H9 (cell line): ENCODE measurements around the gene NKAIN1. TPM values are rescaled to one million over a fixed set of nuclear protein-coding genes. Genes with fewer than 3 reads are reported as not detected.

Experiments used
- DNase-seq: peaks from one replicate; pipeline ENCODE4 v3.0.0-alpha.2; 2017
- H2AFZ ChIP-seq: one replicate; pipeline ENCODE4 v1.6.1; 2013; ENCODE audit warnings: mild to moderate bottlenecking, low read length, control low read depth, moderate library complexity
- H2AK5ac ChIP-seq: 2 replicates; pipeline ENCODE4 v1.6.1; 2013; ENCODE audit warnings: low read length, control low read depth, mixed read lengths; ENCODE audit not compliant: insufficient read length
- H2BK120ac ChIP-seq: one replicate; pipeline ENCODE4 v1.6.1; 2013; ENCODE audit warnings: low read depth, mild to moderate bottlenecking, low read length, control low read depth, inconsistent platforms; ENCODE audit not compliant: poor library complexity, severe bottlenecking
- H2BK12ac ChIP-seq: 2 replicates; pipeline ENCODE4 v1.6.1; 2013; ENCODE audit warnings: low read length, control low read depth, mixed read lengths, low read depth; ENCODE audit not compliant: insufficient read length
- H2BK15ac ChIP-seq: 2 replicates; pipeline ENCODE4 v1.6.1; 2013; ENCODE audit warnings: low read depth, low read length, control low read depth
- H2BK20ac ChIP-seq: one replicate; pipeline ENCODE4 v1.6.1; 2013; ENCODE audit warnings: low read depth, mild to moderate bottlenecking, low read length, control low read depth, inconsistent platforms; ENCODE audit not compliant: poor library complexity, severe bottlenecking
- H2BK5ac ChIP-seq: 2 replicates; pipeline ENCODE4 v1.6.1; 2013; ENCODE audit warnings: low read length, control low read depth, mixed read lengths; ENCODE audit not compliant: insufficient read length
- H3K14ac ChIP-seq: 2 replicates; pipeline ENCODE4 v1.6.1; 2013; ENCODE audit warnings: low read length, control low read depth; ENCODE audit not compliant: insufficient read depth
- H3K18ac ChIP-seq: 2 replicates; pipeline ENCODE4 v1.6.1; 2013; ENCODE audit warnings: low read depth, mild to moderate bottlenecking, mixed read lengths, low read length, control low read depth; ENCODE audit not compliant: insufficient read length
- H3K23ac ChIP-seq: 2 replicates; pipeline ENCODE4 v1.6.1; 2013; ENCODE audit warnings: low read length, control low read depth, mixed read lengths, low read depth; ENCODE audit not compliant: insufficient read length
- H3K23me2 ChIP-seq: 2 replicates; pipeline ENCODE4 v1.6.1; 2013; ENCODE audit warnings: low read depth, mild to moderate bottlenecking, mixed read lengths, low read length, control low read depth; ENCODE audit not compliant: insufficient read length, poor library complexity, severe bottlenecking
- H3K27ac ChIP-seq: 2 replicates; pipeline ENCODE4 v1.5.1; 2013; ENCODE audit warnings: low read length, control low read depth, mixed read lengths, low read depth; ENCODE audit not compliant: insufficient read length
- H3K27me3 ChIP-seq: 2 replicates; pipeline ENCODE4 v1.6.1; 2013; ENCODE audit warnings: low read length, control low read depth, inconsistent platforms; ENCODE audit not compliant: insufficient read depth
- H3K4ac ChIP-seq: 2 replicates; pipeline ENCODE4 v1.6.1; 2013; ENCODE audit warnings: low read depth, mild to moderate bottlenecking, control low read depth, inconsistent platforms, low read length, moderate library complexity
- H3K4me1 ChIP-seq: 2 replicates; pipeline ENCODE4 v1.6.1; 2013; ENCODE audit warnings: low read length, control low read depth, inconsistent platforms; ENCODE audit not compliant: insufficient read depth
- H3K4me2 ChIP-seq: 2 replicates; pipeline ENCODE4 v1.6.1; 2013; ENCODE audit warnings: low read length, control low read depth, mixed read lengths; ENCODE audit not compliant: insufficient read length, insufficient read depth
- H3K56ac ChIP-seq: 2 replicates; pipeline ENCODE4 v1.6.1; 2013; ENCODE audit warnings: low read depth, mild to moderate bottlenecking, mixed read lengths, low read length, control low read depth; ENCODE audit not compliant: insufficient read length
- H3K79me1 ChIP-seq: 2 replicates; pipeline ENCODE4 v1.6.1; 2013; ENCODE audit warnings: low read depth, mild to moderate bottlenecking, moderate library complexity, low read length, control low read depth, inconsistent platforms; ENCODE audit not compliant: insufficient read depth, poor library complexity, severe bottlenecking
- H3K79me2 ChIP-seq: 2 replicates; pipeline ENCODE4 v1.6.1; 2013; ENCODE audit warnings: low read length, control low read depth, inconsistent platforms; ENCODE audit not compliant: insufficient read depth
- H3K9ac ChIP-seq: 2 replicates; pipeline ENCODE4 v1.6.1; 2013; ENCODE audit warnings: low read length, control low read depth, mixed read lengths; ENCODE audit not compliant: insufficient read length; ENCODE audit errors: extremely low read depth
- H3K9me3 ChIP-seq: one replicate; pipeline ENCODE4 v1.6.1; 2013; ENCODE audit warnings: low read depth, low read length, inconsistent platforms; ENCODE audit not compliant: control insufficient read depth
- H3T11ph ChIP-seq: one replicate; pipeline ENCODE4 v1.6.1; 2013; ENCODE audit warnings: mild to moderate bottlenecking, low read length, control low read depth, inconsistent platforms
- H4K20me1 ChIP-seq: one replicate; pipeline ENCODE4 v1.6.1; 2013; ENCODE audit not compliant: control insufficient read depth, insufficient read length, insufficient read depth
- H4K5ac ChIP-seq: 2 replicates; pipeline ENCODE4 v1.6.1; 2013; ENCODE audit warnings: low read depth, mild to moderate bottlenecking, mixed read lengths, low read length, control low read depth; ENCODE audit not compliant: insufficient read length
- H4K8ac ChIP-seq: replicated peaks from 2 replicates; pipeline ENCODE4 v1.6.1; 2013; ENCODE audit warnings: low read length, control low read depth, mixed read lengths, low read depth; ENCODE audit not compliant: insufficient read length
- H4K91ac ChIP-seq: 2 replicates; pipeline ENCODE4 v1.6.1; 2013; ENCODE audit warnings: low read depth, mild to moderate bottlenecking, moderate library complexity, mixed read lengths, low read length, control low read depth; ENCODE audit not compliant: insufficient read length
- H3K27ac Mint-ChIP-seq, 3 experiments: 2 replicates in 2 of 3; 3 replicates in 1 of 3; pipeline ENCODE4 v1.8.0; 2020 to 2021; ENCODE audit warnings: mixed read lengths in 3 of 3, mild to moderate bottlenecking in 1 of 3, moderate library complexity in 1 of 3
- H3K27me3 Mint-ChIP-seq: 2 replicates; pipeline ENCODE4 v1.8.0; 2021; ENCODE audit warnings: low read depth, mild to moderate bottlenecking, moderate library complexity, mixed read lengths
- H3K36me3 Mint-ChIP-seq, 3 experiments: 2 replicates in 2 of 3; 3 replicates in 1 of 3; pipeline ENCODE4 v1.8.0; 2020 to 2021; ENCODE audit warnings: low read depth in 3 of 3, mixed read lengths in 3 of 3; ENCODE audit not compliant: insufficient read depth in 1 of 3
- H3K4me1 Mint-ChIP-seq, 2 experiments: 2 replicates each; pipeline ENCODE4 v1.8.0; 2020; ENCODE audit warnings: mixed read lengths in 2 of 2
- H3K4me3 Mint-ChIP-seq, 2 experiments: 2 replicates in 1 of 2; 3 replicates in 1 of 2; pipeline ENCODE4 v1.8.0; 2020 to 2021; ENCODE audit warnings: mild to moderate bottlenecking in 2 of 2, mixed read lengths in 2 of 2, moderate library complexity in 1 of 2
- H3K9me3 Mint-ChIP-seq, 2 experiments: 2 replicates in 1 of 2; 3 replicates in 1 of 2; pipeline ENCODE4 v1.8.0; 2020; ENCODE audit warnings: mild to moderate bottlenecking in 2 of 2, mixed read lengths in 2 of 2, moderate library complexity in 1 of 2
- CTCF ChIP-seq: fragments of 200-600 bp; sonication (generic); conservative IDR thresholded peaks from 3 replicates; pipeline ENCODE4 v1.8.0; 2021; ENCODE audit warnings: antibody characterized with exemption, mild to moderate bottlenecking
- WGBS: extraction: QIAGEN DNeasy Blood & Tissue Kit; methylation state at CpG from one replicate; pipeline ENCODE4 v1.1.7; 2013; ENCODE audit warnings: missing lambda C conversion rate, low lambda C conversion rate, mixed read lengths; ENCODE audit not compliant: insufficient read length; ENCODE audit errors: extremely low coverage; 5-methylcytosine and 5-hydroxymethylcytosine counted together
- total RNA-seq: library from RNA; stranded (reverse); gene quantifications from 2 replicates; pipeline ENCODE4 v1.2.1, GENCODE V29; 2021

NKAIN1 gene
- total RNA-seq, 1 experiment from 2014 or later, result 25.6 TPM

- no peaks in the 10 kb centered on the region for H3K79me2 ChIP-seq
- H3K23me2 ChIP-seq, result no peaks in the 10 kb centered on the region
- H3T11ph ChIP-seq, result no peak overlapping the region
- H4K91ac ChIP-seq, result no peak overlapping the region
- H3K4ac ChIP-seq, result no peak overlapping the region
- no peak for TF ChIP-seq CTCF
- H3K27me3 ChIP-seq, result no peaks in the 10 kb centered on the region
- H3K4me2 ChIP-seq, result no peak overlapping the region
- H3K23ac ChIP-seq, result no peak overlapping the region
- peaks cover 35 to 93% (median 75%) of the 10 kb centered on the region in 3 experiments; a peak in 6 of 7 replicates for H3K36me3 Mint-ChIP-seq
- no peak overlapping the region for H2AFZ ChIP-seq
- no peak overlapping the region for H2BK12ac ChIP-seq
- H2BK15ac ChIP-seq, result no peak overlapping the region
- no peaks in the 10 kb centered on the region for H3K79me1 ChIP-seq
- no peak overlapping the region for H4K5ac ChIP-seq
- H3K27ac Mint-ChIP-seq, result no peak overlapping the region
- no CpG with 5 or more reads among the region's 1 CpG for WGBS
- H3K27ac ChIP-seq, result no peak overlapping the region
- H3K9me3 Mint-ChIP-seq, result no peaks in the 10 kb centered on the region
- H3K18ac ChIP-seq, result no peak overlapping the region
- H3K4me1 Mint-ChIP-seq, result no peaks in the 10 kb centered on the region
- no peaks in the 10 kb centered on the region for H3K9me3 ChIP-seq
- no peak overlapping the region for H2BK5ac ChIP-seq
- no peak overlapping the region for H3K9ac ChIP-seq
- H3K27me3 Mint-ChIP-seq, result no peaks in the 10 kb centered on the region
- H4K8ac ChIP-seq, result no peak overlapping the region
- no peaks in the 10 kb centered on the region for H3K4me1 ChIP-seq
- no peak for DNase-seq
- H4K20me1 ChIP-seq, result no peaks in the 10 kb centered on the region
- H3K4me3 Mint-ChIP-seq, result no peak overlapping the region; a peak in 1 of 5 replicates
- no peak overlapping the region for H3K14ac ChIP-seq
- H2BK20ac ChIP-seq, result no peak overlapping the region
- H2BK120ac ChIP-seq, result no peak overlapping the region
- H3K56ac ChIP-seq, result no peak overlapping the region
- no peak overlapping the region for H2AK5ac ChIP-seq
Observed at GRCh38 chr1:31264790-31265386, 25.2 kb upstream of the NKAIN1 start.
